T-helper 1 cell (primary cell): ENCODE results near the gene SULT4A1.

Experiments used
- DNase-seq, 5 donors: peaks; one replicate each; pipeline ENCODE4 v3.0.0-alpha.2; 2012 to 2020

The SULT4A1 gene

DNA sequence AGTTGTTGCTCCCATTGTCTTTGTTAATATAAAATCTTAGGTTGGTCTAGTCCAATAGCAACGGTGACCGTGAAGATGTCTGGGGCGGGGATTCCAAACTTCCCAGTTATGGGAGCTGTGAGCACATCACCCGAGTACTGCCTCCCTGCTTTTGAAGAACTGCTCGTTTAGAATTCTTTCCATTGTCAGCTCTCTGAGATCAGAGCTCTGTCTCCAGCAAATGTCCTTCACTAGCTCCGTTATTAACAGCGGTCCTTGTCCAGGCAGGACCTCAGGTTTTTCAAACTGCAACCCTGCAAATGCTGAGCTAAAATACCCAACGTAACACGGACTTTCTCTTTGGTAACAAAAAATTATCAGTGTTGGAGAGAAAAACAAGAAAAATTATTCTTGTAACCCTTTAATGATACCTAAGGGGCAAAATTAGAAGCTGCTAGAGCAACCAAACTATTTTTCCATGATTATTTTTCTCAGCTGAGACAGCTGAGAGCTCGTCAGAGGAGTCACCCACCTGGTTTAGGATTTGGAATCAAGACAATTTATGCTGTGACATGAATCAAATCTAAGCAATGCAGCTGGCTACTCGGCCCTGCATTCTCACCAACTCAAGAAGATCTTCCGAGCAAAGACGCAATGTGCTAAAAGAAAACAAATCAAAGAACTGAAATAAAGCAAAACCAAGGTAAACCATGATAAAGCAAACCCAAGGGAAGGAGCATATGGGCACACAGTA lies 35.1 kb downstream of the SULT4A1 start:
- DNase-seq, result no peak

GRCh38 chr22:43826142-43827002 lies 35.9 kb downstream of the SULT4A1 start:
- DNase-seq, result no peak

DNA sequence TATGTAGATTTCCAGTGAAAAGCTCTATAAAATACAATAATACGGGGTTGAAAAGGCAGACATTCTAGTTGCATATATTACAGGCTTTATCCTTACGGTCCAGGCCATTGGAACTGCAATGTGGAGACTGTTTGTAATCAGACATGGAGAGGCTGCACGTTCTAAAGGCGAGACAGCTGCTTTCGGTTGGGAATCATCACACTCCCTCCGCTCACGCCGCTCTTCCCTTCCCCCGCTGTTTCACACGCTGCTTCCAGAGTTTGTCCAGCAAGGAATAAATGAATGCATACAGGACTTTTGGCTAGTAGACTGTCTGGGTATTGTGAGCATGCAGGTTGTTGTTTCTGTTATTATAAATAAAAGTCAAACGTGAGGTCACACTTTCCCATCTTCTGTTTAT lies 36.7 kb downstream of the SULT4A1 start:
- no peak for DNase-seq

- DNase-seq, result no peak
These were observed 37.4 kb downstream of the SULT4A1 start for GRCh38 chr22:43824724-43825420.

DNA sequence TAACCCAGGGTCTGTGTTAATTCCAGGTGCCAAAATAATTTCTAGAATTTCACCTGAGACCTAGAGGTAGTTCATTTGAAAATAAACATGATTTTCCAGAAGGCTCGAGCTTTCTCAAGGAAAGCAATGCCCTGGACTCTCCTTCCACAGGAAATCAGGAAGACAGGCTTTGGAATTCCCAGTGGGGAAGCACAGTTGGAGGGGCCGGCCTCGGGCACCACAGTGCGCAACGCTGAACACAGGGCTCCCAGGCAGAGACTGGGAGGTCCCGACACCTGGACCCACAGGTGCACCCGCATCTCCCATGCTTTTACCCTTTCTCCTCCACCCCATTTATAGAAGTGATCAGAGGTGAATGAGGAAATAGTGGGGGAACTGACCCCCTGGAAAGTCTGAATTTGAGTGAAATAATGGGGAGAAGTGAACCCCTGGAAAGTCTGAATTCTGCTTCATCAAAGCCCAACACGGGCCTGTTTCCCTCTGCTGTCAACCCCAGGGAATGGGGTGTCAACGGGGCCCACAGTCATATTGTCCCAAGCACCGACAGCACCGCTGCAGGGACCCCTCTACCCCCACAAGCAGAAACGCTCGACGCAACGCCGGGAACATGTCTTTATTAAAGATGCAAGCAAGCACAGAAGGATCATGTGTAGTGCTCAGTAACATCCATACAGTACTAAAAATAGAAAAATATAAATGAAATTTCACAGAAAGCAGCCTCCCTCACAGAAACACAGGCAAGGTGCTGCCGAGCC lies 38.2 kb downstream of the SULT4A1 start:
- DNase-seq, result no peak

DNA sequence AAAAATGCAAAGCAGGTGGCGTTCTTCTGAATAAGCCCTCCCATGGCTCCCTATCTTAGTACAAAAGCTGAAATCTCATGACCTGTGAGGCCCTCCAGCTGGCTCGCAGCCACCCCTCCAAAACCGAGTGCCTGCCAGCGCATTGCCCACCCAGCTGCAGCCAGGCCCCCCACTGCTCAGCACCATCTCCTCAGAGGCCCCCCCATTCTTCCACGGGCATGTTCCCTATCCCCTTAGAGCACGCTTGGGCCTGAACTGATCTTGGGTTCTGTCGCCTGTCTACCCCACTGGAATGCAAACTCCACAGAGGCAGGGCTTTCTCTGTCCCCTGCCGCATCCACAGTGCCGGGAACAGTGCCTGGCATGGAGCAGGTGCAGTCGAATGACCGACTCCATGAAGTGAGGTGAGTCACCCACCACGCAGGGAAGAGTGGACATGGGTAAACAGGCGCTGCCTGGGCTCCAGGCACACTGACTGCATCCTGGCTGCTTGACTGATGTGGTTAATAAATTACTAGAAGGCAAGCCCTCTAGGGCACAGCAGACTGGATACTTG lies 38.9 kb downstream of the SULT4A1 start:
- no peak for DNase-seq

GRCh38 chr22:43821606-43822425 lies 40.5 kb downstream of the SULT4A1 start:
- DNase-seq, result no peak

DNA sequence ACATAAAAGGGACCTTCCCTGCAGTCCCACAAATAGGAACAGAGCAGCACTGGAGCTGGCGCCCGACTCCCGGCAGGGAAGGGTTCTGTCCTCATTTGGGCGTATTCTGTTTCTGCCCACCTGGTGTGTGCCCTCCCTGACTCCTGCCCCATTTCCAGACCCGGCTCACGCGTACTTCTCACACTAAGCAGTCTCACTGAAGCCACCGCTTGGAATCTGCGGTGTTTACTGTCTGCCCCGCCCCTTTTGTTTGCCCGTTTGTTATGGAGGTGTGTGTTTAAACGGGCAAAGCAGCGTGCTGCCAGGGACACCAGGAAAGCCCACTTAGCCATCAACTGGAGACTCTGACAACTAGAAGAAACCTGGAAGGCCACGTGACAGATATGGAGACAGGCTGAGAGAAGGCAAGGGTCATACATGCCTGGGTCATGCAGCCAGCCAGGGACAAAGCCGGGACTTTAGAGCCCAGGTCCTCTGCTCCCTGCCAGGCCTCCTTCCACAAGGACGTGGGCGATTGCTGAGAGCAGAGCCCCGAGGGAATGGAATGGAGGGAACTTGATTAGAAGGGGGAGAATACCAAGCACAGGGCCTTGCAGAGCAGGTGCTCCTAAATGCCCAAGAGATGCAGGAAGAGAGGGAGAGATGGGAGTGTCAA lies 41.5 kb downstream of the SULT4A1 start:
- DNase-seq, result no peak

GRCh38 chr22:43819931-43820640 lies 42.2 kb downstream of the SULT4A1 start:
- DNase-seq, result no peak

DNA sequence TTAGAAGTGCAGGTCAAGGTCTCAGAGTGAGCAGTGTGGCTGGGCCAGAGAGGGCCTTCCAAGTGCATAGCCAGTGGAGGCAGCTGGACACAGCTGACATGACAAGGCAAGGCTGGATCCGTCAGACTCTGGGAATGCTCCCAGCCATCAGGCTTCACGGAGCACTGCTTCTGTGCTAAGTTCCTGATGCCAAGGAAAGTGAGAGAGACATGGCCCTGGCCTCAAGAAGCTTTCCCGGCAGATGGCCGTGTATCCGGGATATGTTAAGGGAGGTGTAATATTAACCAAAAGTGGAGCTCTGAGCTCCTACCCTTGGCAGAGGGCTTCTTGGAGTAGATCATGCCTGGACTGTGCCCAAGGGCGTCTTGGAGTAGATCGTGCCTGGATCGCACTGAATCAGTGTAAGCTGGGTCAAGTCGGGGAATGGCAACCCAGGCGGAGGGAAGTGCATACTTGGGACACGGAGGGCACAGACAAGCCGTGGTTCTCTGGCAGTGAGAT lies 42.8 kb downstream of the SULT4A1 start:
- no peak for DNase-seq

DNA sequence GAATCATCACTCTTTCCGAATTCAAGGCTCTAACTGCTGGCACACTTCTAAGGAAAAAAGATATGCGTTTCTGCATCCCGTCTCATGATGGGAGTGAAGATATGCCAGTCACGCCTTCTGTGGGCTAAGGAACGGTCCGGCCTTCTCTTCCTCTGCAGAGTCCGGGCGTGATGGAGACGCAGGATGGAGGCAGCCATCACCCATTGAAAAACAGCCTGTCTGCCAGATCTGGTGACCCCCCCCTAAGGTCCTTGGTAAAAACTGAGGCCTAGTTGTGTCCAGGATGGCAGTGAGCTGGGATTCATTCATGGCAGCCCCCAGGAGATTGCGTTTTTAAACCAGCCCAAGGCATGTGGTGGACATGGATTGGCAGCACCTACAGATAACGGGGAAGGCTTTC lies 43.3 kb downstream of the SULT4A1 start:
- DNase-seq, result no peak

DNA sequence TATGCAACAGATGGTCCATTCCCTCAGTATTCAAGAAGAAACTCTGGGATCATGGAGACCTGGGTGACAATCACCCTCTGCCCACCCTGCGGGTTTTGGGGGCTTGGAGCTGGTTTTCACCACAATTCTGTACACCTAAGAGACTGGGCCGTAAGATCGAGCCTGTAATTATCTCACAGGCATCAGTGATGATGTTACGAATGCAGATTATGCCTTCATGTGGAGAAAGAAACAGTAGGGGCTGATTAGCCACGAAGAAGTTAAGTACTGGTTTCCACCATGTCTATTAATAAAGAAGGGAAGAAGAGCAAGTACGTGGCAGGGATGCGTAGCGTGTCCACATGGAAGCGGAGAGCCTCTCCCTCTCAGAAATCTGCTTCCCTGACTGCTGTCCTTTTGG lies 44.9 kb downstream of the SULT4A1 start:
- no peak for DNase-seq

DNA sequence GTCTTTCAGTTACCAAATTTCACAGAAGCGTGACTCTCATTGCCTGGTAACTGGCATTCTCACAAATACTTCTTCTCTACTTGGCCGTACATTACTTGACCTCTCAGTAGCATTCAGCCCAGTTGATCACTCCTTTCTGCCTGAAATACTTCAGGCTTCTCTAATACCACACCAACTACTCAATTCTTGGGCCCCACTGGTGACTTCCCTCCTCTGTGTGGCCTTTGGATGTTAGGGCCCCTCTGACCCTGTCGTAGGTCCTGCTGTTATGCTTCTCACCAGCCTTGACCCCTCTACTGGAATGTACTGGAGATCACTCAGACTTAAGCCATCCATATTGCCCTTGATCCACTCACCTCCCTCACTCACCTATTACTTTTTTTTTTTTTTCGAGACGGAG lies 48.0 kb downstream of the SULT4A1 start:
- no peak for DNase-seq

- DNase-seq, result no peak
These were observed 49.4 kb downstream of the SULT4A1 start for GRCh38 chr22:43812890-43813289.

DNA sequence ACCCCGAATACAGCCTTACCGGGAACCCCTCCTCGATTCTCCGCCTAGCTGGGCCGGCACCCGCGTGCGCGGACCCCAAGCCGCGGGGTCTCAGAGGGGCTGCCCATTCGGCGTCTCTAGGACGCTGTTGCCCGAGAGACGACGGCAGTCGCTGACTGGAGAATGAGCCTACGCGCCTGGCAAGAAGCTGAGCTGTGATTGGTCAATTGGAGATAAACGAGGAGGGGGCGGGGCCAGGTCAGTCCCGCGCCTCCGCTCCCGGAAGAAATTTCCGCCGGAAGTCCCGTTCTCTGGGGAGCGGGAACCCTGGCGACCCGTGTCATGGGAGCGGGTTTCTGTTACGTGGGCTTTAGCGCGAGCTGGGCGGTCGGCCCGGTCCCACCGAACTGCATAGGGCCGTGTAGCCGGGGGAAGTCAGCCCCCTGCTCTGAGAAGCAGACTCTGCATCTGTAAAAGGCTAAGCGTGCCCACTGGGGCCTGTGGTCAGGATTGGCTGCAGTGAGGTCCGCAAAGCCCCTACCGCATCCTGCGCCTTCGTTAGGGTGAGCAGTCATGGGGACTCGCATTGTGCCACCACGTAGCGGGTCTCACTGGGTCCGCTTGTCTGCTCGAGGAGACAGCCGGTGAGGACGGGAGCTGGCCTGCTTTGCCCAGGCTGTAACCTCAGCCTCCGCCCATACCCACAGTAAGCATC lies 50.0 kb downstream of the SULT4A1 start, which contains the start of gene EFCAB6:
Gene EFCAB6, minus strand, starts transcription at position 157 of the 694 bp plus-strand sequence. CDS start 29,987 bp downstream, outside the sequence.
- DNase-seq, result peak; percentile 78 to 90 (median 85)

GRCh38 chr22:43811777-43812148 lies 50.5 kb downstream of the SULT4A1 start:
- peak in 1 of 5 donors; percentile 5 for DNase-seq

- no peak for DNase-seq
These were observed 59.3 kb downstream of the SULT4A1 start for GRCh38 chr22:43802897-43803495.

GRCh38 chr22:43800970-43801369 lies 61.3 kb downstream of the SULT4A1 start:
- DNase-seq, result no peak

- no peak for DNase-seq
These were observed 63.8 kb downstream of the SULT4A1 start for GRCh38 chr22:43798492-43798891.
